ENCODE measurements around the gene ZNF791.
A peak's percentile ranks its signal among the peaks of the same experiment; 100 is the strongest.

- TF ChIP-seq CTCF (IDR thresholded peaks at IDR 0.05; ENCODE audit: insufficient read depth, low read length) (no peak), REST (IDR thresholded peaks at IDR 0.05; ENCODE audit: insufficient replicate concordance, low read depth) (no peak), POLR2AphosphoS5 (IDR thresholded peaks at IDR 0.05; ENCODE audit: low read depth) (peak; percentile 87), SPI1 (IDR thresholded peaks at IDR 0.05; ENCODE audit: borderline replicate concordance, low read depth) (peak; percentile 100)
Observed at GRCh38 chr19:12665281-12665573, 54.5 kb downstream of the ZNF791 start.

All from HL-60 (cell line).